Measurements from ENCODE around the gene TMEM181. TPM values are rescaled to one million over a fixed set of nuclear protein-coding genes. Genes with fewer than 3 reads are reported as not detected.

Gene TMEM181
- total and polyA plus RNA-seq, 2 of the 13 experiments (the other 11 are each of a cell fraction or from before 2014, with no cell fraction given): 59.1 to 108 TPM

- TF ChIP-seq ZBTB43 (CRISPR knock-in tag; conservative IDR thresholded peaks at IDR 0.05) (peak; percentile 64), MAX (IDR thresholded peaks at IDR 0.05) (peak; percentile 79; the same call in 1 of the 2 replicates), RARA (CRISPR knock-in tag; IDR thresholded peaks at IDR 0.05) (no peak; the same call in 1 of the 2 replicates), MIER3 (CRISPR knock-in tag; IDR thresholded peaks at IDR 0.05; ENCODE audit: borderline replicate concordance) (no peak), ZNF367 (CRISPR knock-in tag; IDR thresholded peaks at IDR 0.05; ENCODE audit: borderline replicate concordance) (no peak), HDAC1 (CRISPR knock-in tag; IDR thresholded peaks at IDR 0.05) (peak; percentile 65; the same call in 1 of the 2 replicates), ZKSCAN1 (IDR thresholded peaks at IDR 0.05; ENCODE audit: low read length) (no peak), SPEN (CRISPR knock-in tag; IDR thresholded peaks at IDR 0.05; ENCODE audit: low read depth) (peak; percentile 40; the same call in 1 of the 2 replicates), ZNF770 (CRISPR knock-in tag; IDR thresholded peaks at IDR 0.05) (peak; percentile 50; the same call in 1 of the 2 replicates), NR2C2 (CRISPR knock-in tag; IDR thresholded peaks at IDR 0.05; ENCODE audit: borderline replicate concordance) (peak; percentile 15; the same call in 1 of the 2 replicates), ELF3 (CRISPR knock-in tag; IDR thresholded peaks at IDR 0.05) (peak; percentile 69; the same call in 1 of the 2 replicates), ZNF792 (CRISPR knock-in tag; IDR thresholded peaks at IDR 0.05) (no peak), NR1H2 (CRISPR knock-in tag; IDR thresholded peaks at IDR 0.05; ENCODE audit: borderline replicate concordance, low read depth) (peak; percentile 75; the same call in 1 of the 2 replicates), MZF1 (CRISPR knock-in tag; IDR thresholded peaks at IDR 0.05; ENCODE audit: borderline replicate concordance) (no peak), ZNF782 (CRISPR knock-in tag; IDR thresholded peaks at IDR 0.05; ENCODE audit: borderline replicate concordance) (no peak), PRDM10 (CRISPR knock-in tag; IDR thresholded peaks at IDR 0.05; ENCODE audit: low read depth) (no peak), ZNF496 (CRISPR knock-in tag; IDR thresholded peaks at IDR 0.05; ENCODE audit: insufficient replicate concordance) (no peak), RBM22 (optimal IDR thresholded peaks at IDR 0.05; ENCODE audit: low read length) (no peak), NCOR1 (IDR thresholded peaks at IDR 0.05; ENCODE audit: borderline replicate concordance, low read length) (no peak)
Measured at GRCh38 chr6:158536891-158537798, 22.7 kb upstream of the TMEM181 start (continued).

Data from HepG2 (cell line).